A549 (cell line): Measurements from ENCODE around the gene SLC39A13.

ENCODE experiments used
- CBX8 ChIP-seq: fragments of 200-600 bp; sonication (generic); IDR thresholded peaks from 2 replicates; pipeline ENCODE4 v1.6.1; 2016
- CHD2 ChIP-seq: fragments of 150-350 bp; IDR thresholded peaks from 2 replicates; pipeline ENCODE4 v1.6.1; 2014; ENCODE audit warnings: low read length; ENCODE audit not compliant: partially characterized antibody
- ESRRA ChIP-seq: fragments of 150-350 bp; IDR thresholded peaks from 2 replicates; pipeline ENCODE4 v1.6.1; 2014; ENCODE audit warnings: mild to moderate bottlenecking, low read length, borderline replicate concordance
- FOXS1 ChIP-seq: fragments of 250-450 bp; sonication (Bioruptor Pico); IDR thresholded peaks from 2 replicates; pipeline ENCODE4 v1.5.0; 2020; ENCODE audit warnings: mild to moderate bottlenecking, moderate library complexity
- MAZ ChIP-seq: fragments of 150-350 bp; IDR thresholded peaks from 2 replicates; pipeline ENCODE4 v1.6.1; 2014; ENCODE audit warnings: antibody characterized with exemption, low read depth, low read length, borderline replicate concordance
- POLR2A ChIP-seq: IDR thresholded peaks from 2 replicates; pipeline ENCODE4 v1.6.1; 2012; ENCODE audit warnings: mild to moderate bottlenecking, low read length
- POLR2AphosphoS2 ChIP-seq: conservative IDR thresholded peaks from 2 replicates; pipeline ENCODE4 v1.6.1; 2012; ENCODE audit warnings: low read length, improper control_type of control experiment, inconsistent platforms
- RAD21 ChIP-seq, 2 experiments: fragments of >200 bp in 1 of 2; sonication (Bioruptor Twin) in 1 of 2; formaldehyde crosslinking in 1 of 2; IDR thresholded peaks in 1 of 2; conservative IDR thresholded peaks in 1 of 2; 2 replicates in 1 of 2; 3 replicates in 1 of 2; pipeline ENCODE4 v1.6.1; 2012 to 2018; ENCODE audit warnings: inconsistent platforms in 1 of 2
- SREBF2 ChIP-seq: fragments of 450-650 bp; IDR thresholded peaks from 2 replicates; pipeline ENCODE4 v1.6.1; 2014; ENCODE audit warnings: mild to moderate bottlenecking, moderate library complexity
- TF ChIP-seq, protein P1 (sequence below): fragments of >200 bp; sonication (Bioruptor Twin); formaldehyde crosslinking; IDR thresholded peaks from 3 replicates; pipeline ENCODE4 v1.5.1; 2016
- TF ChIP-seq, protein P2 (sequence below): fragments of 250-450 bp; sonication (Bioruptor Pico); IDR thresholded peaks from 2 replicates; pipeline ENCODE4 v1.5.0; 2021; ENCODE audit warnings: mild to moderate bottlenecking, moderate library complexity, borderline replicate concordance
- TF ChIP-seq, protein P3 (sequence below): fragments of 450-650 bp; IDR thresholded peaks from 2 replicates; pipeline ENCODE4 v1.6.1; 2014; ENCODE audit warnings: antibody characterized with exemption
- TF ChIP-seq, protein P4 (sequence below): fragments of 200-600 bp; sonication (generic); IDR thresholded peaks from 2 replicates; pipeline ENCODE4 v1.6.1; 2016; ENCODE audit warnings: antibody characterized with exemption, mild to moderate bottlenecking, moderate library complexity

DNA sequence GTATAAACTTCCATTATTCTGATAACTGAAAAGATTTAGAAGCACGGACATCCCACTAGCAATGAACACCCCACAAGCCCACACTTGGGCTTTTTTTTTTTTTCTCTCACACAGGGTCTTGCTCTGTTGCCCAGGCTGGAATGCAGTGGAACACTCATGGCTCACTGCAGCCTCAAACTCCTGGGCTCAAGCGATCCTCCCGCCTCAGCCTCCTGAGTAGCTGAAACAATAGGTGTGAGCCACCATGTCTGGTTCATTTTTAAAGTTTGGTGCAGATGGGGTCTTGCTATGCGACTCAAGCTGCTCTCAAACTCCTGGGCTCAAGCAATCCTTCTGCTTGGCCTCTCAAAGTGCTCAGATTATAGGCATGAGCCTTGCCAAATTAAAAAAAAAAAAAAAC, 37.5 kb downstream of the SLC39A13 start:
- TF ChIP-seq, protein P1, sequence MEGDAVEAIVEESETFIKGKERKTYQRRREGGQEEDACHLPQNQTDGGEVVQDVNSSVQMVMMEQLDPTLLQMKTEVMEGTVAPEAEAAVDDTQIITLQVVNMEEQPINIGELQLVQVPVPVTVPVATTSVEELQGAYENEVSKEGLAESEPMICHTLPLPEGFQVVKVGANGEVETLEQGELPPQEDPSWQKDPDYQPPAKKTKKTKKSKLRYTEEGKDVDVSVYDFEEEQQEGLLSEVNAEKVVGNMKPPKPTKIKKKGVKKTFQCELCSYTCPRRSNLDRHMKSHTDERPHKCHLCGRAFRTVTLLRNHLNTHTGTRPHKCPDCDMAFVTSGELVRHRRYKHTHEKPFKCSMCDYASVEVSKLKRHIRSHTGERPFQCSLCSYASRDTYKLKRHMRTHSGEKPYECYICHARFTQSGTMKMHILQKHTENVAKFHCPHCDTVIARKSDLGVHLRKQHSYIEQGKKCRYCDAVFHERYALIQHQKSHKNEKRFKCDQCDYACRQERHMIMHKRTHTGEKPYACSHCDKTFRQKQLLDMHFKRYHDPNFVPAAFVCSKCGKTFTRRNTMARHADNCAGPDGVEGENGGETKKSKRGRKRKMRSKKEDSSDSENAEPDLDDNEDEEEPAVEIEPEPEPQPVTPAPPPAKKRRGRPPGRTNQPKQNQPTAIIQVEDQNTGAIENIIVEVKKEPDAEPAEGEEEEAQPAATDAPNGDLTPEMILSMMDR, result no peak
- no peak for TF ChIP-seq POLR2A
- no peak for TF ChIP-seq POLR2AphosphoS2
- TF ChIP-seq CBX8, result no peak
- TF ChIP-seq, protein P2, sequence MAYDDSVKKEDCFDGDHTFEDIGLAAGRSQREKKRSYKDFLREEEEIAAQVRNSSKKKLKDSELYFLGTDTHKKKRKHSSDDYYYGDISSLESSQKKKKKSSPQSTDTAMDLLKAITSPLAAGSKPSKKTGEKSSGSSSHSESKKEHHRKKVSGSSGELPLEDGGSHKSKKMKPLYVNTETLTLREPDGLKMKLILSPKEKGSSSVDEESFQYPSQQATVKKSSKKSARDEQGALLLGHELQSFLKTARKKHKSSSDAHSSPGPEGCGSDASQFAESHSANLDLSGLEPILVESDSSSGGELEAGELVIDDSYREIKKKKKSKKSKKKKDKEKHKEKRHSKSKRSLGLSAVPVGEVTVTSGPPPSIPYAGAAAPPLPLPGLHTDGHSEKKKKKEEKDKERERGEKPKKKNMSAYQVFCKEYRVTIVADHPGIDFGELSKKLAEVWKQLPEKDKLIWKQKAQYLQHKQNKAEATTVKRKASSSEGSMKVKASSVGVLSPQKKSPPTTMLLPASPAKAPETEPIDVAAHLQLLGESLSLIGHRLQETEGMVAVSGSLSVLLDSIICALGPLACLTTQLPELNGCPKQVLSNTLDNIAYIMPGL (CRISPR knock-in tag), result no peak
- TF ChIP-seq FOXS1 (CRISPR knock-in tag), result no peak
- TF ChIP-seq, protein P3, sequence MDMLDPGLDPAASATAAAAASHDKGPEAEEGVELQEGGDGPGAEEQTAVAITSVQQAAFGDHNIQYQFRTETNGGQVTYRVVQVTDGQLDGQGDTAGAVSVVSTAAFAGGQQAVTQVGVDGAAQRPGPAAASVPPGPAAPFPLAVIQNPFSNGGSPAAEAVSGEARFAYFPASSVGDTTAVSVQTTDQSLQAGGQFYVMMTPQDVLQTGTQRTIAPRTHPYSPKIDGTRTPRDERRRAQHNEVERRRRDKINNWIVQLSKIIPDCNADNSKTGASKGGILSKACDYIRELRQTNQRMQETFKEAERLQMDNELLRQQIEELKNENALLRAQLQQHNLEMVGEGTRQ, result no peak
- TF ChIP-seq, protein P4, sequence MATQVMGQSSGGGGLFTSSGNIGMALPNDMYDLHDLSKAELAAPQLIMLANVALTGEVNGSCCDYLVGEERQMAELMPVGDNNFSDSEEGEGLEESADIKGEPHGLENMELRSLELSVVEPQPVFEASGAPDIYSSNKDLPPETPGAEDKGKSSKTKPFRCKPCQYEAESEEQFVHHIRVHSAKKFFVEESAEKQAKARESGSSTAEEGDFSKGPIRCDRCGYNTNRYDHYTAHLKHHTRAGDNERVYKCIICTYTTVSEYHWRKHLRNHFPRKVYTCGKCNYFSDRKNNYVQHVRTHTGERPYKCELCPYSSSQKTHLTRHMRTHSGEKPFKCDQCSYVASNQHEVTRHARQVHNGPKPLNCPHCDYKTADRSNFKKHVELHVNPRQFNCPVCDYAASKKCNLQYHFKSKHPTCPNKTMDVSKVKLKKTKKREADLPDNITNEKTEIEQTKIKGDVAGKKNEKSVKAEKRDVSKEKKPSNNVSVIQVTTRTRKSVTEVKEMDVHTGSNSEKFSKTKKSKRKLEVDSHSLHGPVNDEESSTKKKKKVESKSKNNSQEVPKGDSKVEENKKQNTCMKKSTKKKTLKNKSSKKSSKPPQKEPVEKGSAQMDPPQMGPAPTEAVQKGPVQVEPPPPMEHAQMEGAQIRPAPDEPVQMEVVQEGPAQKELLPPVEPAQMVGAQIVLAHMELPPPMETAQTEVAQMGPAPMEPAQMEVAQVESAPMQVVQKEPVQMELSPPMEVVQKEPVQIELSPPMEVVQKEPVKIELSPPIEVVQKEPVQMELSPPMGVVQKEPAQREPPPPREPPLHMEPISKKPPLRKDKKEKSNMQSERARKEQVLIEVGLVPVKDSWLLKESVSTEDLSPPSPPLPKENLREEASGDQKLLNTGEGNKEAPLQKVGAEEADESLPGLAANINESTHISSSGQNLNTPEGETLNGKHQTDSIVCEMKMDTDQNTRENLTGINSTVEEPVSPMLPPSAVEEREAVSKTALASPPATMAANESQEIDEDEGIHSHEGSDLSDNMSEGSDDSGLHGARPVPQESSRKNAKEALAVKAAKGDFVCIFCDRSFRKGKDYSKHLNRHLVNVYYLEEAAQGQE, result no peak
- TF ChIP-seq SREBF2, result no peak
- no peak for TF ChIP-seq ESRRA
- no peak for TF ChIP-seq RAD21 (conservative IDR thresholded peaks at IDR 0.05 in 1 of 2, IDR thresholded peaks at IDR 0.05 in 1 of 2)
- no peak for TF ChIP-seq MAZ
- no peak for TF ChIP-seq CHD2
